K562 (cell line): ENCODE data around the gene NCOR2.

Experiments
- ETS2 ChIP-seq: IDR thresholded peaks from 2 replicates; pipeline ENCODE4 v1.6.1; 2016; ENCODE audit warnings: borderline replicate concordance, missing genetic modification characterization, mild to moderate bottlenecking, moderate library complexity, missing compliant biosample characterization; ENCODE audit not compliant: poor library complexity, severe bottlenecking
- HDGF ChIP-seq: fragments of 450-650 bp; IDR thresholded peaks from 2 replicates; pipeline ENCODE4 v1.6.1; 2016
- PKNOX1 ChIP-seq: fragments of 450-650 bp; IDR thresholded peaks from 2 replicates; pipeline ENCODE4 v1.6.1; 2016
- POU5F1 ChIP-seq: fragments of 150-350 bp; IDR thresholded peaks from 2 replicates; pipeline ENCODE4 v1.6.1; 2014; ENCODE audit warnings: borderline replicate concordance, low read length, low read depth, mild to moderate bottlenecking; ENCODE audit not compliant: partially characterized antibody
- SETDB1 ChIP-seq: IDR thresholded peaks from one replicate; pipeline ENCODE4 v1.6.1; 2012; ENCODE audit warnings: low read length, control low read depth, inconsistent platforms
- SIN3A ChIP-seq, 2 experiments: fragments of 150-350 bp in 1 of 2; IDR thresholded peaks; 2 replicates each; pipeline ENCODE4 v1.6.1; 2011 to 2016; ENCODE audit warnings: borderline replicate concordance in 2 of 2, low read depth in 2 of 2, low read length in 2 of 2, mild to moderate bottlenecking in 2 of 2, moderate library complexity in 2 of 2; ENCODE audit not compliant: control insufficient read depth in 1 of 2
- SMAD3 ChIP-seq: fragments of 450-650 bp; formaldehyde crosslinking; conservative IDR thresholded peaks from 2 replicates; pipeline ENCODE4 v1.4.0; 2020; ENCODE audit warnings: mild to moderate bottlenecking
- YY1 ChIP-seq, 3 experiments: IDR thresholded peaks; 2 replicates each; pipeline ENCODE4 v1.6.1; 2011; ENCODE audit warnings: low read length in 2 of 3, mild to moderate bottlenecking in 2 of 3, moderate library complexity in 2 of 3, borderline replicate concordance in 1 of 3, control low read depth in 1 of 3, low read depth in 1 of 3; ENCODE audit not compliant: insufficient read depth in 3 of 3, insufficient replicate concordance in 2 of 3, control insufficient read depth in 1 of 3, insufficient read length in 1 of 3; ENCODE audit errors: extremely low read depth in 1 of 3
- ZBTB26 ChIP-seq: fragments of 450-650 bp; formaldehyde crosslinking; IDR thresholded peaks from 2 replicates; pipeline ENCODE4 v1.4.0; 2022; ENCODE audit warnings: missing genetic modification characterization
- ZFP1 ChIP-seq: fragments of 450-650 bp; formaldehyde crosslinking; IDR thresholded peaks from 2 replicates; pipeline ENCODE4 v1.4.0; 2020; ENCODE audit warnings: mild to moderate bottlenecking, mixed read lengths

GRCh38 chr12:124530637-124531263, 36.7 kb downstream of the NCOR2 start:
- no peak for TF ChIP-seq HDGF
- TF ChIP-seq PKNOX1, result no peak
- TF ChIP-seq SETDB1, result no peak
- no peak for TF ChIP-seq SIN3A (IDR thresholded peaks at IDR 0.05; ENCODE audit: borderline replicate concordance in 2 of 2, control insufficient read depth in 1 of 2, low read depth in 2 of 2, low read length in 2 of 2)
- no peak for TF ChIP-seq SMAD3 (CRISPR knock-in tag)
- no peak for TF ChIP-seq YY1 (IDR thresholded peaks at IDR 0.05; ENCODE audit: borderline replicate concordance in 1 of 3, control insufficient read depth in 1 of 3, extremely low read depth in 1 of 3, insufficient read depth in 3 of 3, insufficient read length in 1 of 3, insufficient replicate concordance in 2 of 3, low read depth in 1 of 3, low read length in 2 of 3)
- TF ChIP-seq ETS2, result no peak
- no peak for TF ChIP-seq ZBTB26 (CRISPR knock-in tag)
- TF ChIP-seq POU5F1, result no peak
- TF ChIP-seq ZFP1, result no peak
